HepG2 (cell line): ENCODE measurements around the gene SUSD4. TPM values are rescaled to one million over a fixed set of nuclear protein-coding genes. Genes with fewer than 3 reads are reported as not detected.

Experiments
- ATAC-seq: fragments of 200-7000 bp; cut with Tn5 transposase; 3 replicates; pipeline ENCODE4 v1.9.1; 2020; ENCODE audit warnings: mild to moderate bottlenecking, moderate library complexity
- BruUV-seq: library from RNA; stranded (reverse); fragments of 400-500 nt; replicated peaks from 2 replicates; lab custom pipeline; 2021; lab: Mats Ljungman, UMichigan
- CTCF ChIA-PET: fragments of 300-600 bp; formaldehyde crosslinking; extraction: SDS; loops from one replicate; lab custom pipeline; 2021; ENCODE audit warnings: low total read pairs, inconsistent platforms, low intra/inter-chr PET ratio; lab: Yijun Ruan, JAX
- POLR2A ChIA-PET: fragments of 350-600 bp; sonication (Branson Sonifier 250); formaldehyde crosslinking; loops from one replicate; lab custom pipeline; 2020; ENCODE audit warnings: antibody characterized with exemption, inconsistent platforms; lab: Yijun Ruan, JAX
- DNase-seq: peaks from one replicate; pipeline ENCODE4 v3.0.0-alpha.2; 2015; ENCODE audit warnings: low spot score
- FAIRE-seq: peaks from 3 replicates; lab custom pipeline; 2011; peaks lifted over from hg19 to GRCh38; lab: Jason Lieb, UNC
- H2AFZ ChIP-seq: one replicate; pipeline ENCODE4 v1.6.1; 2011; ENCODE audit warnings: low read length, inconsistent platforms
- H3K27ac ChIP-seq: fragments of 300-600 bp; 3 replicates; pipeline ENCODE4 v1.8.0; 2011; ENCODE audit warnings: mixed run types, mild to moderate bottlenecking, mixed read lengths, low read length, inconsistent platforms; ENCODE audit not compliant: insufficient read depth; ENCODE audit errors: extremely low read length
- H3K27me3 ChIP-seq, 2 experiments: fragments of 200-600 bp in 1 of 2; 2 replicates in 1 of 2; 3 replicates in 1 of 2; pipeline versions ENCODE4 v1.6.0 to v1.8.0; 2011; ENCODE audit warnings: low read length in 2 of 2, mild to moderate bottlenecking in 2 of 2, moderate library complexity in 2 of 2, inconsistent platforms in 1 of 2; ENCODE audit not compliant: insufficient read depth in 2 of 2, control insufficient read depth in 1 of 2
- H3K36me3 ChIP-seq, 2 experiments: fragments of 200-600 bp in 1 of 2; replicated peaks in 1 of 2; 2 replicates in 1 of 2; 3 replicates in 1 of 2; pipeline versions ENCODE4 v1.5.1 to v1.8.0; 2011; ENCODE audit warnings: low read length in 2 of 2, inconsistent platforms in 1 of 2; ENCODE audit not compliant: insufficient read depth in 2 of 2, control insufficient read depth in 1 of 2
- H3K4me1 ChIP-seq: 2 replicates; pipeline ENCODE4 v1.5.1; 2012; ENCODE audit warnings: low read length, inconsistent platforms; ENCODE audit not compliant: insufficient read depth
- H3K4me2 ChIP-seq: 2 replicates; pipeline ENCODE4 v1.6.0; 2011; ENCODE audit warnings: low read depth, low read length, inconsistent platforms
- H3K4me3 ChIP-seq, 3 experiments: fragments of 200-600 bp in 1 of 3; sonication (generic), shearing (Covaris generic) in 1 of 3; replicated peaks in 1 of 3; 2 replicates each; pipeline ENCODE4 v1.5.1; 2011 to 2016; ENCODE audit warnings: low read length in 3 of 3, inconsistent platforms in 2 of 3, low read depth in 2 of 3, mild to moderate bottlenecking in 2 of 3, control low read depth in 1 of 3, mixed read lengths in 1 of 3; ENCODE audit not compliant: insufficient read depth in 1 of 3
- H3K79me2 ChIP-seq: one replicate; pipeline ENCODE4 v1.6.1; 2011; ENCODE audit warnings: low read length, inconsistent platforms; ENCODE audit not compliant: insufficient read depth
- H3K9ac ChIP-seq: 2 replicates; pipeline ENCODE4 v1.6.0; 2011; ENCODE audit warnings: mild to moderate bottlenecking, low read depth, low read length, inconsistent platforms; ENCODE audit not compliant: insufficient read depth
- H3K9me3 ChIP-seq: 2 replicates; pipeline ENCODE4 v1.5.1; 2012; ENCODE audit warnings: mild to moderate bottlenecking, low read length
- H4K20me1 ChIP-seq: 2 replicates; pipeline ENCODE4 v1.6.0; 2011; ENCODE audit warnings: inconsistent platforms, mild to moderate bottlenecking, low read length, moderate library complexity; ENCODE audit not compliant: insufficient read depth
- AGO2 ChIP-seq: fragments of 200-400 bp; formaldehyde crosslinking; optimal IDR thresholded peaks from 2 replicates; pipeline ENCODE3; 2017; ENCODE audit warnings: mild to moderate bottlenecking, low read depth, low read length, moderate library complexity
- ATF7 ChIP-seq, 2 experiments: fragments of 450-650 bp in 1 of 2; sonication (generic) in 1 of 2; formaldehyde crosslinking in 1 of 2; IDR thresholded peaks; 2 replicates each; pipeline versions ENCODE4 v1.4.0 to v1.6.1; 2016 to 2020; ENCODE audit warnings: antibody characterized with exemption in 1 of 2, mild to moderate bottlenecking in 1 of 2, missing genetic modification reagents in 1 of 2
- MLX ChIP-seq: IDR thresholded peaks from 2 replicates; pipeline ENCODE4 v1.6.1; 2016
- SOX6 ChIP-seq, 2 experiments: fragments of 450-650 bp in 1 of 2; sonication (generic) in 1 of 2; formaldehyde crosslinking in 1 of 2; IDR thresholded peaks; 2 replicates each; pipeline versions ENCODE4 v1.4.0 to v1.6.1; 2017 to 2020; ENCODE audit warnings: antibody characterized with exemption in 1 of 2, mild to moderate bottlenecking in 1 of 2, missing genetic modification reagents in 1 of 2
- STAT5B ChIP-seq: sonication (generic); formaldehyde crosslinking; IDR thresholded peaks from 2 replicates; pipeline ENCODE4 v1.4.0; 2020; ENCODE audit warnings: missing genetic modification reagents
- ZFP82 ChIP-seq: sonication (generic); formaldehyde crosslinking; IDR thresholded peaks from 2 replicates; pipeline ENCODE4 v1.5.1; 2020; ENCODE audit warnings: mild to moderate bottlenecking, missing genetic modification reagents, borderline replicate concordance
- ZNF546 ChIP-seq: sonication (generic); formaldehyde crosslinking; conservative IDR thresholded peaks from 2 replicates; pipeline ENCODE4 v1.8.1; 2023; ENCODE audit warnings: mild to moderate bottlenecking, missing genetic modification reagents
- ZSCAN21 ChIP-seq: sonication (generic); formaldehyde crosslinking; IDR thresholded peaks from 2 replicates; pipeline ENCODE4 v1.8.0; 2022; ENCODE audit warnings: mild to moderate bottlenecking, missing genetic modification reagents, moderate library complexity, borderline replicate concordance
- WGBS: methylation state at CpG from one replicate; pipeline ENCODE4 v1.1.6; 2017; ENCODE audit warnings: low lambda C conversion rate; 5-methylcytosine and 5-hydroxymethylcytosine counted together
- in situ Hi-C: cut with HindIII; loops from 2 replicates; pipeline ENCODE4 v1.10.0; 2017; ENCODE audit warnings: low pct_unique_long_range_greater_than_20kb; ENCODE audit not compliant: extremely low pct_ligation_motif_present
- intact Hi-C: fragments of 100-400 bp; cut with micrococcal nuclease; formaldehyde crosslinking; loops from one replicate; pipeline ENCODE4 v1.10.0; 2022; ENCODE audit not compliant: unreplicated experiment
- polyA plus RNA-seq, 8 experiments: library from polyadenylated mRNA; depleted of rRNA in 3 of 8; stranded (reverse) in 7 of 8; unstranded in 1 of 8; fragments of >200 nt; fragmentation: Illumina TruSeq in 4 of 8; extraction: Trizol in 4 of 8; gene quantifications; 2 replicates each; pipeline versions ENCODE4 v1.2.1 to v1.2.3, GENCODE V29; 2011 to 2016; ENCODE audit warnings: low read depth in 4 of 8, missing spikeins in 1 of 8, mixed read lengths in 1 of 8; ENCODE audit not compliant: insufficient read depth in 1 of 8
- total RNA-seq, 5 experiments: library from RNA; depleted of rRNA; stranded (reverse); fragments of >200 nt; fragmentation: Illumina TruSeq; extraction: Trizol; gene quantifications; 2 replicates each; pipeline ENCODE4 v1.2.3, GENCODE V29; 2016; ENCODE audit warnings: low read depth in 1 of 5
- TF ChIP-seq, protein P1 (sequence below): sonication (generic); formaldehyde crosslinking; IDR thresholded peaks from 2 replicates; pipeline ENCODE4 v1.9.0; 2021; ENCODE audit warnings: missing genetic modification reagents, borderline replicate concordance

Gene SUSD4
- total and polyA plus RNA-seq, 2 of the 13 experiments (the other 11 are each of a cell fraction or from before 2014, with no cell fraction given): not detected

- TF ChIP-seq, protein P1, sequence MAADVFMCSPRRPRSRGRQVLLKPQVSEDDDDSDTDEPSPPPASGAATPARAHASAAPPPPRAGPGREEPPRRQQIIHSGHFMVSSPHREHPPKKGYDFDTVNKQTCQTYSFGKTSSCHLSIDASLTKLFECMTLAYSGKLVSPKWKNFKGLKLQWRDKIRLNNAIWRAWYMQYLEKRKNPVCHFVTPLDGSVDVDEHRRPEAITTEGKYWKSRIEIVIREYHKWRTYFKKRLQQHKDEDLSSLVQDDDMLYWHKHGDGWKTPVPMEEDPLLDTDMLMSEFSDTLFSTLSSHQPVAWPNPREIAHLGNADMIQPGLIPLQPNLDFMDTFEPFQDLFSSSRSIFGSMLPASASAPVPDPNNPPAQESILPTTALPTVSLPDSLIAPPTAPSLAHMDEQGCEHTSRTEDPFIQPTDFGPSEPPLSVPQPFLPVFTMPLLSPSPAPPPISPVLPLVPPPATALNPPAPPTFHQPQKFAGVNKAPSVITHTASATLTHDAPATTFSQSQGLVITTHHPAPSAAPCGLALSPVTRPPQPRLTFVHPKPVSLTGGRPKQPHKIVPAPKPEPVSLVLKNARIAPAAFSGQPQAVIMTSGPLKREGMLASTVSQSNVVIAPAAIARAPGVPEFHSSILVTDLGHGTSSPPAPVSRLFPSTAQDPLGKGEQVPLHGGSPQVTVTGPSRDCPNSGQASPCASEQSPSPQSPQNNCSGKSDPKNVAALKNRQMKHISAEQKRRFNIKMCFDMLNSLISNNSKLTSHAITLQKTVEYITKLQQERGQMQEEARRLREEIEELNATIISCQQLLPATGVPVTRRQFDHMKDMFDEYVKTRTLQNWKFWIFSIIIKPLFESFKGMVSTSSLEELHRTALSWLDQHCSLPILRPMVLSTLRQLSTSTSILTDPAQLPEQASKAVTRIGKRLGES (CRISPR knock-in tag): no peak
- TF ChIP-seq AGO2 (no peak), ZFP82 (CRISPR knock-in tag) (no peak), SOX6 (IDR thresholded peaks at IDR 0.05) (no peak), SOX6 (CRISPR knock-in tag; IDR thresholded peaks at IDR 0.05) (no peak), MLX (CRISPR knock-in tag) (no peak), ZNF546 (CRISPR knock-in tag) (no peak), ZSCAN21 (CRISPR knock-in tag) (no peak)
Observed at GRCh38 chr1:223290397-223290796, 73.6 kb downstream of the SUSD4 start (continued).

DNA sequence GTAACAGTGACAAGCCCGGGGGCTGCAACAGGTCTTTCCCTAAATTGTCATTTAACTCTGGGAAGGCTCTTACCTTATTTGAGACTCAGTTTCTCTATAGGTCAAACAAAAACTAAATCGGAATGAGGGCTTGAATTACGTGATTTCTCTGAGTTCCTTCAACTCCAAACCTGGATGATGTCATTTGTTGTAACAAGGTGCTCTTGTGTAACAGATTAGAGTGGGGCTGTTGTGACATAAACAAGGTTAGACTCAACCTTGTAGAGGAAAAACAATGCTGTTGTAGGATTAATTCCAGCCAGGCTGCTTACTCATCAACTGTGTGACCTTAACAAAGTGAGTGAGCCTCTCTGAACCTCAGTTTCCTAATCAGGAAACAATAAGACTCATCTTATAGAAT is 74.4 kb downstream of the SUSD4 start:
- TF ChIP-seq STAT5B (CRISPR knock-in tag) (no peak), ATF7 (IDR thresholded peaks at IDR 0.05) (peak; percentile 76), ATF7 (CRISPR knock-in tag; IDR thresholded peaks at IDR 0.05) (no peak)
- ATAC-seq (no peak), DNase-seq (no peak), FAIRE-seq (no peak)
- Histone ChIP-seq H3K9ac (no peak overlapping the region), H3K4me1 (no peaks in the 10 kb centered on the region), H3K27ac (no peak overlapping the region), H3K79me2 (no peaks in the 10 kb centered on the region), H2AFZ (no peak overlapping the region), H3K4me2 (no peak overlapping the region), H3K36me3 (no peaks in the 10 kb centered on the region), H3K9me3 (no peaks in the 10 kb centered on the region), H3K4me3 (no peak overlapping the region), H4K20me1 (no peaks in the 10 kb centered on the region), H3K27me3 (peaks cover 1 to 6% of the 10 kb centered on the region in 2 experiments; a peak in 1 of 5 replicates)
- ChIA-PET POLR2A (no interaction called here), CTCF (no interaction called here)
- intact Hi-C loops: no loop called here
- in situ Hi-C loops: no loop called here
- no TSS peak for BruUV-seq
- WGBS: 5% methylated on average over 3 of the region's 3 CpGs
